Heart left ventricle (tissue), 16 donors: ENCODE measurements around the gene GALNTL6. TPM values are rescaled to one million over a fixed set of nuclear protein-coding genes. Genes with fewer than 3 reads are reported as not detected.

Source experiments
- ATAC-seq, 4 donors: fragments of 200-7000 bp; cut with Tn5 transposase; one replicate each; pipeline ENCODE4 v1.9.1; 2020 to 2022; ENCODE audit warnings: moderate library complexity in 4 of 4, mild to moderate bottlenecking in 3 of 4, moderate number of reproducible peaks in 1 of 4
- DNase-seq, 5 donors: peaks; one replicate each; pipeline ENCODE4 v3.0.0-alpha.2; 2020
- H3K27ac ChIP-seq, 12 donors: fragments of 200-600 bp; sonication (generic) in 4 of 12; one replicate each; pipeline versions ENCODE4 v1.5.0 to v1.8.0; 2016 to 2022; ENCODE audit warnings: mild to moderate bottlenecking in 2 of 12
- H3K27me3 ChIP-seq, 9 donors: fragments of 200-600 bp; sonication (generic) in 2 of 9; one replicate each; pipeline versions ENCODE4 v1.5.1 to v1.8.0; 2016 to 2022; ENCODE audit warnings: mild to moderate bottlenecking in 3 of 9
- H3K36me3 ChIP-seq, 9 donors: fragments of 200-600 bp; sonication (generic) in 2 of 9; one replicate each; pipeline versions ENCODE4 v1.5.0 to v1.8.0; 2018 to 2022; ENCODE audit warnings: mild to moderate bottlenecking in 2 of 9
- H3K4me1 ChIP-seq, 12 donors: fragments of 200-600 bp; sonication (generic) in 4 of 12; one replicate each; pipeline versions ENCODE4 v1.5.0 to v1.8.0; 2016 to 2022; ENCODE audit warnings: mild to moderate bottlenecking in 3 of 12
- H3K4me3 ChIP-seq, 12 donors: fragments of 200-600 bp; sonication (generic) in 4 of 12; one replicate each; pipeline versions ENCODE4 v1.5.0 to v1.8.0; 2017 to 2022; ENCODE audit warnings: mild to moderate bottlenecking in 9 of 12, moderate library complexity in 4 of 12
- H3K9me3 ChIP-seq, 12 donors: fragments of 200-600 bp; sonication (generic) in 4 of 12; one replicate each; pipeline versions ENCODE4 v1.5.0 to v1.8.0; 2016 to 2022; ENCODE audit warnings: mild to moderate bottlenecking in 1 of 12
- CTCF ChIP-seq, 12 donors: fragments of 200-600 bp; sonication (generic) in 4 of 12; IDR thresholded peaks; one replicate each; pipeline versions ENCODE4 v1.5.0 to v1.8.0; 2018 to 2022; ENCODE audit warnings: antibody characterized with exemption in 12 of 12, mild to moderate bottlenecking in 5 of 12
- POLR2A ChIP-seq, 2 donors: fragments of 450-650 bp; IDR thresholded peaks; one replicate each; pipeline ENCODE4 v1.6.1; 2017; ENCODE audit warnings: antibody characterized with exemption in 2 of 2, mild to moderate bottlenecking in 2 of 2, moderate library complexity in 2 of 2
- WGBS, 4 donors: extraction: QIAGEN DNeasy Blood & Tissue Kit in 2 of 4; methylation state at CpG; one replicate each; pipeline versions ENCODE4 v1.1.5 to v1.1.7; 2013 to 2018; 5-methylcytosine and 5-hydroxymethylcytosine counted together
- intact Hi-C, 10 donors: fragments of 100-400 bp; cut with DNase I; formaldehyde crosslinking; loops; one replicate each; pipeline versions ENCODE4 v1.11.1 to v1.14.2; 2022
- polyA plus RNA-seq, 2 donors: library from polyadenylated mRNA; stranded (reverse); fragments of 200-250 nt; gene quantifications; one replicate each; pipeline ENCODE4 v1.2.3, GENCODE V29; 2013
- total RNA-seq, 9 donors: library from RNA; depleted of rRNA in 2 of 9; stranded (reverse); fragments of >200 nt in 2 of 9; fragmentation: NEBNext Ultra II Directional in 3 of 9; extraction: Animal tissue kit (Norgen Biotek cat#: 25700) in 3 of 9; gene quantifications; one replicate each; pipeline versions ENCODE4 v1.1.0 to v1.2.4, GENCODE V29; 2016 to 2023
- donor health status: ischemic (EF 13 %, LVEDD 7.1; RV severe dilation, severe dysfunction).
- donor health status: healthy with polysubstance abuse.
- donor health status: DM: no; HTN: yes; CAD: no.
- donor health status: DM: no; HTN: no; CAD: no.
- donor health status: ischemic (EF 25% LVEDD 6.9; RV normal size, moderate dysfunction).
- donor health status: ischemic (EF 25% LVEDD 5.7; RV mildly dilated, moderate dysfunction).
- donor health status: healthy.
- donor health status: DM: yes; HTN: yes; CAD: no.
- donor health status: ischemic (EF 35%, LVEDD 5.7; RV mildly dilated, moderate dysfunction).
- donor health status: nonischemic (EF 11% LVEDD 7.7; RV severe dilation, severe dysfunction).
- donor health status: DM: yes; HTN: yes; CAD: no.
- donor health status: PGD.
- donor health status: ischemic (EF 29% LVEDD 5.4; RV normal size, mild dysfunction).
- donor health status: nonischemic (EF 23%, LVEDD 6.1; RV moderate dilation, normal function).

The GALNTL6 gene
- total and polyA plus RNA-seq, 11 donors = 0.33 to 0.52 TPM; not detected in 9

GRCh38 chr4:173076903-173077634 lies 1263.9 kb downstream of the GALNTL6 start:
- DNase-seq = no peak
- Histone ChIP-seq H3K36me3 (no peaks in the 10 kb centered on the region), H3K27me3 (no peaks in the 10 kb centered on the region), H3K4me3 (no peak overlapping the region), H3K27ac (no peak overlapping the region), H3K4me1 (no peaks in the 10 kb centered on the region), H3K9me3 (peaks cover 0 to 15% (median 0%) of the 10 kb centered on the region in 12 donors)
- TF ChIP-seq POLR2A (IDR thresholded peaks at IDR 0.05) = no peak
- no peak for TF ChIP-seq CTCF (IDR thresholded peaks at IDR 0.05)
- intact Hi-C loops = no loop called here
- no peak for ATAC-seq
- 69 to 75% (median 73%) methylated on average over 3 of the region's 3 CpGs for WGBS, 4 donors

- intact Hi-C loops = no loop called here
- Histone ChIP-seq H3K4me3 (no peak overlapping the region), H3K27me3 (no peaks in the 10 kb centered on the region), H3K36me3 (no peaks in the 10 kb centered on the region), H3K9me3 (peaks cover 0 to 7% (median 0%) of the 10 kb centered on the region in 12 donors), H3K27ac (no peak overlapping the region), H3K4me1 (no peaks in the 10 kb centered on the region)
- TF ChIP-seq CTCF (IDR thresholded peaks at IDR 0.05) (no peak), POLR2A (IDR thresholded peaks at IDR 0.05) (no peak)
- DNase-seq (no peak), ATAC-seq (no peak)
These were observed 1274.9 kb downstream of the GALNTL6 start for GRCh38 chr4:173088144-173088543.
